K562 (cell line): Measurements from ENCODE around the gene TFE3. TPM values are rescaled to one million over a fixed set of nuclear protein-coding genes. Genes with fewer than 3 reads are reported as not detected.

Experiments
- CHD7 ChIP-seq: fragments of 200-600 bp; sonication (generic); IDR thresholded peaks from one replicate; pipeline ENCODE4 v1.6.1; 2012; ENCODE audit warnings: mild to moderate bottlenecking, low read depth, low read length, inconsistent platforms
- MAFG ChIP-seq: fragments of 450-650 bp; conservative IDR thresholded peaks from 2 replicates; pipeline ENCODE4 v1.6.1; 2016; ENCODE audit warnings: missing genetic modification characterization, missing compliant biosample characterization
- SPI1 ChIP-seq: IDR thresholded peaks from 2 replicates; pipeline ENCODE4 v1.6.1; 2011; ENCODE audit warnings: low read depth, low read length, control low read depth, borderline replicate concordance
- ZNF197 ChIP-seq: fragments of 200-800 bp; sonication (Bioruptor generic); IDR thresholded peaks from 2 replicates; pipeline ENCODE4 v1.6.1; 2016; ENCODE audit warnings: low read depth, missing genetic modification characterization, missing compliant biosample characterization
- ZNF316 ChIP-seq: fragments of 450-650 bp; IDR thresholded peaks from 2 replicates; pipeline ENCODE4 v1.6.1; 2016
- polyA plus RNA-seq, 8 experiments: library from polyadenylated mRNA; depleted of rRNA in 4 of 8; stranded (reverse) in 5 of 8; unstranded in 3 of 8; fragments of >200 nt; fragmentation: Nextera tagmentation in 2 of 8; fragmentation: Illumina TruSeq in 1 of 8; extraction: Ambion mirVana in 2 of 8; extraction: Trizol in 1 of 8; gene quantifications; 2 replicates each; pipeline versions ENCODE4 v1.2.1 to v1.2.3, GENCODE V29; 2011 to 2014; ENCODE audit warnings: inconsistent platforms in 1 of 8, missing spikeins in 1 of 8
- total RNA-seq, 7 experiments: library from RNA; depleted of rRNA in 6 of 7; stranded (reverse); fragments of >200 nt in 6 of 7; fragmentation: Illumina TruSeq in 2 of 7; extraction: Trizol in 2 of 7; gene quantifications; 2 replicates each; pipeline versions ENCODE4 v1.2.1 to v1.2.3, GENCODE V29; 2011 to 2021; ENCODE audit warnings: low replicate concordance in 1 of 7

Gene TFE3
- total and polyA plus RNA-seq, 9 of the 15 experiments (the other 6 are each of a cell fraction or from before 2014, with no cell fraction given) = 1.9 to 20.3 (median 11.9) TPM

GRCh38 chrX:49030283-49030682 is 12.9 kb downstream of the TFE3 start (continued):
- TF ChIP-seq CHD7 = no peak
- no peak for TF ChIP-seq SPI1
- TF ChIP-seq MAFG = no peak
- no peak for TF ChIP-seq ZNF197
- TF ChIP-seq ZNF316 = no peak
- TF ChIP-seq, all 486 proteins: peak for 0
